Spleen (tissue), 11 donors: ENCODE data around the gene SCFD2. TPM values are rescaled to one million over a fixed set of nuclear protein-coding genes. Genes with fewer than 3 reads are reported as not detected.

Source experiments
- DNase-seq: peaks from one replicate; pipeline ENCODE4 v3.0.0-alpha.2; 2020
- H3K27ac ChIP-seq, 8 donors: fragments of 200-600 bp; sonication (generic) in 7 of 8; 1 replicate in 4 of 8; 2 replicates in 4 of 8; pipeline versions ENCODE4 v1.5.0 to v1.8.0; 2016 to 2021; ENCODE audit warnings: inconsistent platforms in 4 of 8, mild to moderate bottlenecking in 4 of 8, moderate library complexity in 1 of 8
- H3K27me3 ChIP-seq, 7 donors: fragments of 200-600 bp; sonication (generic) in 6 of 7; replicated peaks in 1 of 7; 1 replicate in 4 of 7; 2 replicates in 3 of 7; pipeline versions ENCODE4 v1.5.0 to v1.8.0; 2016 to 2021; ENCODE audit warnings: inconsistent platforms in 3 of 7, mild to moderate bottlenecking in 1 of 7
- H3K36me3 ChIP-seq, 6 donors: fragments of 200-600 bp; sonication (generic) in 5 of 6; 1 replicate in 4 of 6; 2 replicates in 2 of 6; pipeline versions ENCODE4 v1.5.0 to v1.8.0; 2016 to 2021; ENCODE audit warnings: inconsistent platforms in 2 of 6
- H3K4me1 ChIP-seq, 6 donors: fragments of 200-600 bp; sonication (generic) in 5 of 6; 1 replicate in 3 of 6; 2 replicates in 3 of 6; pipeline versions ENCODE4 v1.5.0 to v1.8.0; 2016 to 2021; ENCODE audit warnings: inconsistent platforms in 3 of 6
- H3K4me3 ChIP-seq, 8 donors: fragments of 200-600 bp; sonication (generic) in 7 of 8; 1 replicate in 4 of 8; 2 replicates in 4 of 8; pipeline versions ENCODE4 v1.5.0 to v1.8.0; 2016 to 2021; ENCODE audit warnings: inconsistent platforms in 4 of 8, mild to moderate bottlenecking in 4 of 8, moderate library complexity in 2 of 8
- H3K9me3 ChIP-seq, 8 donors: fragments of 200-600 bp; sonication (generic) in 7 of 8; 1 replicate in 4 of 8; 2 replicates in 4 of 8; pipeline versions ENCODE4 v1.5.0 to v1.8.0; 2016 to 2021; ENCODE audit warnings: inconsistent platforms in 4 of 8
- CTCF ChIP-seq, 11 experiments: fragments of 200-600 bp in 7 of 11; fragments of 450-650 bp in 4 of 11; sonication (generic) in 4 of 11; IDR thresholded peaks in 8 of 11; conservative IDR thresholded peaks in 3 of 11; 1 replicate in 7 of 11; 2 replicates in 4 of 11; pipeline versions ENCODE4 v1.4.0 to v1.8.0; 2016 to 2021; ENCODE audit warnings: antibody characterized with exemption in 11 of 11, inconsistent platforms in 4 of 11, mild to moderate bottlenecking in 1 of 11
- POLR2A ChIP-seq, 3 donors: fragments of 450-650 bp; IDR thresholded peaks; one replicate each; pipeline ENCODE4 v1.5.1; 2017; ENCODE audit warnings: antibody characterized with exemption in 3 of 3, mild to moderate bottlenecking in 1 of 3
- POLR2AphosphoS5 ChIP-seq, 3 donors: sonication (generic); formaldehyde crosslinking; IDR thresholded peaks; one replicate each; pipeline ENCODE4 v1.5.1; 2017; ENCODE audit warnings: antibody characterized with exemption in 3 of 3
- WGBS, 5 donors: extraction: QIAGEN DNeasy Blood & Tissue Kit in 3 of 5; methylation state at CpG; one replicate each; pipeline versions ENCODE4 v1.1.5 to v1.1.7; 2013 to 2018; 5-methylcytosine and 5-hydroxymethylcytosine counted together
- intact Hi-C: fragments of 100-400 bp; cut with DNase I; formaldehyde crosslinking; loops from one replicate; pipeline ENCODE4 v1.15.0; 2023; ENCODE audit warnings: low total_unique reads
- polyA plus RNA-seq, 3 donors: library from polyadenylated mRNA; stranded (reverse); fragments of 200-250 nt; gene quantifications; one replicate each; pipeline ENCODE4 v1.2.1, GENCODE V29; 2013
- total RNA-seq, 7 donors: library from RNA; depleted of rRNA in 3 of 7; stranded (reverse); fragments of >200 nt in 3 of 7; fragmentation: NEBNext Ultra II Directional in 4 of 7; extraction: Animal tissue kit (Norgen Biotek cat#: 25700) in 4 of 7; gene quantifications; one replicate each; pipeline versions ENCODE4 v1.1.0 to v1.2.1, GENCODE V29; 2016 to 2021
- donor health status: healthy with polysubstance abuse.
- donor health status: DM: no; HTN: no; CAD: no; lungs with moderate emphysema.
- donor health status: DM: no; HTN: no; CAD: no.
- donor health status: Bipolar disorder and iron deficiency.
- donor health status: healthy.
- donor health status: DM: no; HTN: no; CAD: no.
- donor health status: DM: yes; HTN: yes; CAD: no.

The SCFD2 gene
- total and polyA plus RNA-seq, 10 donors: 3.6 to 42.1 (median 21.1) TPM

GRCh38 chr4:53055716-53056403, 310.0 kb downstream of the SCFD2 start:
- 86 to 92% (median 88%) methylated on average over 5 of the region's 5 CpGs for WGBS, 5 donors
- TF ChIP-seq POLR2A (IDR thresholded peaks at IDR 0.05) (no peak), POLR2AphosphoS5 (IDR thresholded peaks at IDR 0.05) (no peak), CTCF (IDR thresholded peaks at IDR 0.05 in 8 of 11, conservative IDR thresholded peaks at IDR 0.05 in 3 of 11) (no peak)
- Histone ChIP-seq H3K4me3 (no peak overlapping the region), H3K4me1 (no peaks in the 10 kb centered on the region), H3K27ac (no peak overlapping the region), H3K9me3 (peaks cover 0 to 7% (median 0%) of the 10 kb centered on the region in 8 donors), H3K36me3 (no peaks in the 10 kb centered on the region), H3K27me3 (no peaks in the 10 kb centered on the region)
- intact Hi-C loops: no loop called here
- no peak for DNase-seq

- TF ChIP-seq POLR2AphosphoS5 (IDR thresholded peaks at IDR 0.05) (no peak), POLR2A (IDR thresholded peaks at IDR 0.05) (no peak), CTCF (IDR thresholded peaks at IDR 0.05 in 8 of 11, conservative IDR thresholded peaks at IDR 0.05 in 3 of 11) (no peak)
- H3K4me3 ChIP-seq: no peak overlapping the region
- 36 to 50% (median 44%) methylated on average over 2 of the region's 2 CpGs for WGBS, 5 donors
- peaks cover 0 to 7% (median 0%) of the 10 kb centered on the region in 8 donors for H3K9me3 ChIP-seq
- no peaks in the 10 kb centered on the region for H3K4me1 ChIP-seq
- H3K27me3 ChIP-seq: no peaks in the 10 kb centered on the region
- H3K27ac ChIP-seq: no peak overlapping the region
- intact Hi-C loops: no loop called here
- H3K36me3 ChIP-seq: no peaks in the 10 kb centered on the region
- DNase-seq: no peak
Observed at GRCh38 chr4:53055274-53055673, 310.6 kb downstream of the SCFD2 start.

GRCh38 chr4:53050361-53050774, 315.5 kb downstream of the SCFD2 start:
- no peak for TF ChIP-seq POLR2A (IDR thresholded peaks at IDR 0.05)
- H3K36me3 ChIP-seq: no peaks in the 10 kb centered on the region
- no peaks in the 10 kb centered on the region for H3K27me3 ChIP-seq
- H3K4me1 ChIP-seq: no peaks in the 10 kb centered on the region
- no peak overlapping the region for H3K27ac ChIP-seq
- WGBS, 5 donors: 81 to 89% (median 85%) methylated on average over 4 of the region's 4 CpGs
- no peak overlapping the region for H3K4me3 ChIP-seq
- no peaks in the 10 kb centered on the region for H3K9me3 ChIP-seq
- no peak for DNase-seq
- intact Hi-C loops: no loop called here

- WGBS, 5 donors: 85 to 93% (median 88%) methylated on average over 1 of the region's 1 CpG
- TF ChIP-seq POLR2AphosphoS5 (IDR thresholded peaks at IDR 0.05): no peak
- TF ChIP-seq POLR2A (IDR thresholded peaks at IDR 0.05): no peak
- no peak for TF ChIP-seq CTCF (IDR thresholded peaks at IDR 0.05 in 8 of 11, conservative IDR thresholded peaks at IDR 0.05 in 3 of 11)
- intact Hi-C loops: no loop called here
- Histone ChIP-seq H3K4me3 (no peak overlapping the region), H3K27ac (no peak overlapping the region), H3K4me1 (no peaks in the 10 kb centered on the region), H3K36me3 (no peaks in the 10 kb centered on the region), H3K27me3 (no peaks in the 10 kb centered on the region), H3K9me3 (no peaks in the 10 kb centered on the region)
- no peak for DNase-seq
Observed at GRCh38 chr4:53049528-53049927, 316.3 kb downstream of the SCFD2 start.

- no peak overlapping the region for H3K4me3 ChIP-seq
- H3K9me3 ChIP-seq: no peaks in the 10 kb centered on the region
- no peaks in the 10 kb centered on the region for H3K36me3 ChIP-seq
- no peak for DNase-seq
- 82 to 96% (median 90%) methylated on average over 2 of the region's 2 CpGs for WGBS, 5 donors
- no peaks in the 10 kb centered on the region for H3K27me3 ChIP-seq
- TF ChIP-seq POLR2AphosphoS5 (IDR thresholded peaks at IDR 0.05): no peak
- no peak for TF ChIP-seq CTCF (IDR thresholded peaks at IDR 0.05 in 8 of 11, conservative IDR thresholded peaks at IDR 0.05 in 3 of 11)
- TF ChIP-seq POLR2A (IDR thresholded peaks at IDR 0.05): no peak
- intact Hi-C loops: no loop called here
- H3K4me1 ChIP-seq: no peaks in the 10 kb centered on the region
- no peak overlapping the region for H3K27ac ChIP-seq
Observed at GRCh38 chr4:53044651-53044960, 321.3 kb downstream of the SCFD2 start.
